Measurements from ENCODE around the gene WBP1L. TPM values are rescaled to one million over a fixed set of nuclear protein-coding genes. Genes with fewer than 3 reads are reported as not detected.

The WBP1L gene
- total and polyA plus RNA-seq, 2 experiments from 2014 or later: 7.0 to 55.7 TPM

DNA sequence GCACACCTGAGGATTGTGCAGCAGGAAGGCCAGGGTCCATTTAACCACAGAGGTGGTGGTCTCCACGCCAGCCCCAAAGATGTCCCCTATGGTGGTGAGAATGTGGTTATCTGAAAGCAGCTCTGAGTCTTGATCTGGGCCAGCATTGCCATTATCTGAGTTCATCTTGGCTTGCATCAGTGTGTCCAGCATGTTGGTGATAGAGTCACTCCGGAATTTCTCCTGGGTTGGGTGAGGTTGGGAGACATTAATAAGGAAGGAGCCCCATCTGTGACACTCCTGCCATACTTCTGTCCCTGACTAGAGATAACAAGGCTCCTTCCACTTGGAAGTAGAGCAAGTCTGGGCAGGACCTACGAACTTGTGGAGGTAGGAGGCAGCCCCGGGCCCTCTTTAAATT, 89.2 kb downstream of the WBP1L start:
- Mint-ChIP-seq H3K27me3 (ENCODE audit: insufficient read depth, low read depth, poor library complexity) (peaks cover 18% of the 10 kb centered on the region), H3K4me1 (no peaks in the 10 kb centered on the region; the same call in 1 of the 3 replicates), H3K9me3 (peaks cover 10% of the 10 kb centered on the region), H3K4me3 (no peak overlapping the region), H3K36me3 (ENCODE audit: low read depth) (no peaks in the 10 kb centered on the region), H3K27ac (no peak overlapping the region)
- H3F3A ChIP-seq (replicated peaks; ENCODE audit: low read depth): no peaks in the 10 kb centered on the region
- no peaks in the 10 kb centered on the region for H3K27me3 ChIP-seq (ENCODE audit: insufficient read depth)
- no peak overlapping the region for H2AFZ ChIP-seq
- H3K79me2 ChIP-seq (replicated peaks; ENCODE audit: insufficient read depth): no peaks in the 10 kb centered on the region
- no peaks in the 10 kb centered on the region for H4K20me1 ChIP-seq (replicated peaks; ENCODE audit: insufficient read depth)
- H3K36me3 ChIP-seq (ENCODE audit: insufficient read depth): no peaks in the 10 kb centered on the region
- no peak for TF ChIP-seq EZH2phosphoT487 (IDR thresholded peaks at IDR 0.05; ENCODE audit: unreplicated experiment)
- TF ChIP-seq, protein P1, sequence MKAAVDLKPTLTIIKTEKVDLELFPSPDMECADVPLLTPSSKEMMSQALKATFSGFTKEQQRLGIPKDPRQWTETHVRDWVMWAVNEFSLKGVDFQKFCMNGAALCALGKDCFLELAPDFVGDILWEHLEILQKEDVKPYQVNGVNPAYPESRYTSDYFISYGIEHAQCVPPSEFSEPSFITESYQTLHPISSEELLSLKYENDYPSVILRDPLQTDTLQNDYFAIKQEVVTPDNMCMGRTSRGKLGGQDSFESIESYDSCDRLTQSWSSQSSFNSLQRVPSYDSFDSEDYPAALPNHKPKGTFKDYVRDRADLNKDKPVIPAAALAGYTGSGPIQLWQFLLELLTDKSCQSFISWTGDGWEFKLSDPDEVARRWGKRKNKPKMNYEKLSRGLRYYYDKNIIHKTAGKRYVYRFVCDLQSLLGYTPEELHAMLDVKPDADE (IDR thresholded peaks at IDR 0.05): no peak
- TF ChIP-seq STAT1 (IDR thresholded peaks at IDR 0.05; ENCODE audit: unreplicated experiment): no peak
- no peak for TF ChIP-seq CREB1 (CRISPR knock-in tag; IDR thresholded peaks at IDR 0.05; ENCODE audit: low read depth)
- TF ChIP-seq, protein P2, sequence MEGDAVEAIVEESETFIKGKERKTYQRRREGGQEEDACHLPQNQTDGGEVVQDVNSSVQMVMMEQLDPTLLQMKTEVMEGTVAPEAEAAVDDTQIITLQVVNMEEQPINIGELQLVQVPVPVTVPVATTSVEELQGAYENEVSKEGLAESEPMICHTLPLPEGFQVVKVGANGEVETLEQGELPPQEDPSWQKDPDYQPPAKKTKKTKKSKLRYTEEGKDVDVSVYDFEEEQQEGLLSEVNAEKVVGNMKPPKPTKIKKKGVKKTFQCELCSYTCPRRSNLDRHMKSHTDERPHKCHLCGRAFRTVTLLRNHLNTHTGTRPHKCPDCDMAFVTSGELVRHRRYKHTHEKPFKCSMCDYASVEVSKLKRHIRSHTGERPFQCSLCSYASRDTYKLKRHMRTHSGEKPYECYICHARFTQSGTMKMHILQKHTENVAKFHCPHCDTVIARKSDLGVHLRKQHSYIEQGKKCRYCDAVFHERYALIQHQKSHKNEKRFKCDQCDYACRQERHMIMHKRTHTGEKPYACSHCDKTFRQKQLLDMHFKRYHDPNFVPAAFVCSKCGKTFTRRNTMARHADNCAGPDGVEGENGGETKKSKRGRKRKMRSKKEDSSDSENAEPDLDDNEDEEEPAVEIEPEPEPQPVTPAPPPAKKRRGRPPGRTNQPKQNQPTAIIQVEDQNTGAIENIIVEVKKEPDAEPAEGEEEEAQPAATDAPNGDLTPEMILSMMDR (conservative IDR thresholded peaks at IDR 0.05; ENCODE audit: low read depth in 2 of 2): no peak
- no peak for TF ChIP-seq EZH2 (IDR thresholded peaks at IDR 0.05; ENCODE audit: low read depth, unreplicated experiment)
- no peak for TF ChIP-seq POLR2AphosphoS5 (IDR thresholded peaks at IDR 0.05; ENCODE audit: low read depth)
- TF ChIP-seq, protein P3, sequence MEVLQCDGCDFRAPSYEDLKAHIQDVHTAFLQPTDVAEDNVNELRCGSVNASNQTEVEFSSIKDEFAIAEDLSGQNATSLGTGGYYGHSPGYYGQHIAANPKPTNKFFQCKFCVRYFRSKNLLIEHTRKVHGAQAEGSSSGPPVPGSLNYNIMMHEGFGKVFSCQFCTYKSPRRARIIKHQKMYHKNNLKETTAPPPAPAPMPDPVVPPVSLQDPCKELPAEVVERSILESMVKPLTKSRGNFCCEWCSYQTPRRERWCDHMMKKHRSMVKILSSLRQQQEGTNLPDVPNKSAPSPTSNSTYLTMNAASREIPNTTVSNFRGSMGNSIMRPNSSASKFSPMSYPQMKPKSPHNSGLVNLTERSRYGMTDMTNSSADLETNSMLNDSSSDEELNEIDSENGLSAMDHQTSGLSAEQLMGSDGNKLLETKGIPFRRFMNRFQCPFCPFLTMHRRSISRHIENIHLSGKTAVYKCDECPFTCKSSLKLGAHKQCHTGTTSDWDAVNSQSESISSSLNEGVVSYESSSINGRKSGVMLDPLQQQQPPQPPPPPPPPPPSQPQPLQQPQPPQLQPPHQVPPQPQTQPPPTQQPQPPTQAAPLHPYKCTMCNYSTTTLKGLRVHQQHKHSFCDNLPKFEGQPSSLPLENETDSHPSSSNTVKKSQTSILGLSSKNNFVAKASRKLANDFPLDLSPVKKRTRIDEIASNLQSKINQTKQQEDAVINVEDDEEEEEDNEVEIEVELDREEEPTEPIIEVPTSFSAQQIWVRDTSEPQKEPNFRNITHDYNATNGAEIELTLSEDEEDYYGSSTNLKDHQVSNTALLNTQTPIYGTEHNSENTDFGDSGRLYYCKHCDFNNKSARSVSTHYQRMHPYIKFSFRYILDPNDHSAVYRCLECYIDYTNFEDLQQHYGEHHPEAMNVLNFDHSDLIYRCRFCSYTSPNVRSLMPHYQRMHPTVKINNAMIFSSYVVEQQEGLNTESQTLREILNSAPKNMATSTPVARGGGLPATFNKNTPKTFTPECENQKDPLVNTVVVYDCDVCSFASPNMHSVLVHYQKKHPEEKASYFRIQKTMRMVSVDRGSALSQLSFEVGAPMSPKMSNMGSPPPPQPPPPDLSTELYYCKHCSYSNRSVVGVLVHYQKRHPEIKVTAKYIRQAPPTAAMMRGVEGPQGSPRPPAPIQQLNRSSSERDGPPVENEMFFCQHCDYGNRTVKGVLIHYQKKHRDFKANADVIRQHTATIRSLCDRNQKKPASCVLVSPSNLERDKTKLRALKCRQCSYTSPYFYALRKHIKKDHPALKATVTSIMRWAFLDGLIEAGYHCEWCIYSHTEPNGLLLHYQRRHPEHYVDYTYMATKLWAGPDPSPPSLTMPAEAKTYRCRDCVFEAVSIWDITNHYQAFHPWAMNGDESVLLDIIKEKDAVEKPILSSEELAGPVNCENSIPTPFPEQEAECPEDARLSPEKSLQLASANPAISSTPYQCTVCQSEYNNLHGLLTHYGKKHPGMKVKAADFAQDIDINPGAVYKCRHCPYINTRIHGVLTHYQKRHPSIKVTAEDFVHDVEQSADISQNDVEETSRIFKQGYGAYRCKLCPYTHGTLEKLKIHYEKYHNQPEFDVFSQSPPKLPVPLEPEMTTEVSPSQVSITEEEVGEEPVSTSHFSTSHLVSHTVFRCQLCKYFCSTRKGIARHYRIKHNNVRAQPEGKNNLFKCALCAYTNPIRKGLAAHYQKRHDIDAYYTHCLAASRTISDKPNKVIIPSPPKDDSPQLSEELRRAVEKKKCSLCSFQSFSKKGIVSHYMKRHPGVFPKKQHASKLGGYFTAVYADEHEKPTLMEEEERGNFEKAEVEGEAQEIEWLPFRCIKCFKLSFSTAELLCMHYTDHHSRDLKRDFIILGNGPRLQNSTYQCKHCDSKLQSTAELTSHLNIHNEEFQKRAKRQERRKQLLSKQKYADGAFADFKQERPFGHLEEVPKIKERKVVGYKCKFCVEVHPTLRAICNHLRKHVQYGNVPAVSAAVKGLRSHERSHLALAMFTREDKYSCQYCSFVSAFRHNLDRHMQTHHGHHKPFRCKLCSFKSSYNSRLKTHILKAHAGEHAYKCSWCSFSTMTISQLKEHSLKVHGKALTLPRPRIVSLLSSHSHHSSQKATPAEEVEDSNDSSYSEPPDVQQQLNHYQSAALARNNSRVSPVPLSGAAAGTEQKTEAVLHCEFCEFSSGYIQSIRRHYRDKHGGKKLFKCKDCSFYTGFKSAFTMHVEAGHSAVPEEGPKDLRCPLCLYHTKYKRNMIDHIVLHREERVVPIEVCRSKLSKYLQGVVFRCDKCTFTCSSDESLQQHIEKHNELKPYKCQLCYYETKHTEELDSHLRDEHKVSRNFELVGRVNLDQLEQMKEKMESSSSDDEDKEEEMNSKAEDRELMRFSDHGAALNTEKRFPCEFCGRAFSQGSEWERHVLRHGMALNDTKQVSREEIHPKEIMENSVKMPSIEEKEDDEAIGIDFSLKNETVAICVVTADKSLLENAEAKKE (CRISPR knock-in tag; IDR thresholded peaks at IDR 0.05): no peak
- TF ChIP-seq NANOG (IDR thresholded peaks at IDR 0.05; ENCODE audit: borderline replicate concordance): no peak
- TF ChIP-seq JUNB (IDR thresholded peaks at IDR 0.05; ENCODE audit: unreplicated experiment): no peak
- TF ChIP-seq ZNF114 (CRISPR knock-in tag; IDR thresholded peaks at IDR 0.05): no peak
- TF ChIP-seq ZNF331 (CRISPR knock-in tag; IDR thresholded peaks at IDR 0.05; ENCODE audit: low read depth): no peak
- no peak overlapping the region for H3K27ac ChIP-seq (ENCODE audit: low read depth)
- H3K4me2 ChIP-seq: no peak overlapping the region
- H3K4me3 ChIP-seq: no peak overlapping the region
- no peaks in the 10 kb centered on the region for H3K9me2 ChIP-seq (ENCODE audit: insufficient read depth)
- DNase-seq (ENCODE audit: low spot score) (no peak), ATAC-seq (no peak)
- H3K4me1 ChIP-seq (ENCODE audit: insufficient read depth): no peaks in the 10 kb centered on the region
